ENCODE results near the gene ISM2. TPM values are rescaled to one million over a fixed set of nuclear protein-coding genes. Genes with fewer than 3 reads are reported as not detected.

Gene ISM2
- total and polyA plus RNA-seq, 9 of the 15 experiments (the other 6 are each of a cell fraction or from before 2014, with no cell fraction given), result 0.08 to 0.11 TPM; not detected in 7

GRCh38 chr14:77485901-77486678 is 12.5 kb downstream of the ISM2 start:
- POLR2A ChIA-PET, result no interaction called here
- Histone ChIP-seq H3K79me2 (ENCODE audit: control insufficient read depth, insufficient read depth, low read length) (no peaks in the 10 kb centered on the region), H3K4me2 (ENCODE audit: insufficient read depth, low read length) (no peak overlapping the region), H3K27me3 (ENCODE audit: control insufficient read depth in 2 of 2, insufficient read depth in 2 of 2, low read length in 2 of 2) (peaks cover 10 to 34% of the 10 kb centered on the region in 2 experiments; a peak in 4 of 5 replicates), H3K4me3 (no peak overlapping the region), H3K9ac (ENCODE audit: insufficient read depth in 1 of 2, low read depth in 2 of 2, low read length in 2 of 2) (no peak overlapping the region), H3K9me3 (replicated peaks; ENCODE audit: control insufficient read depth, insufficient read depth, low read depth, low read length) (no peaks in the 10 kb centered on the region), H3K9me1 (ENCODE audit: control insufficient read depth, insufficient read depth, low read length) (no peaks in the 10 kb centered on the region), H3K27ac (ENCODE audit: extremely low read depth, low read depth, low read length) (no peak overlapping the region), H4K20me1 (replicated peaks; ENCODE audit: control insufficient read depth, insufficient read depth, low read length) (no peaks in the 10 kb centered on the region), H3K4me1 (replicated peaks in 1 of 2; ENCODE audit: control insufficient read depth in 2 of 2, insufficient read depth in 2 of 2, low read length in 2 of 2) (no peaks in the 10 kb centered on the region; a peak in 1 of 5 replicates), H3K36me3 (ENCODE audit: control insufficient read depth, insufficient read depth, low read length) (no peaks in the 10 kb centered on the region), H2AFZ (ENCODE audit: low read depth, low read length) (no peak overlapping the region)
- in situ Hi-C loops (cut with MboI) (no loop called here), intact Hi-C loops (cut with micrococcal nuclease) (no loop called here)
- TF ChIP-seq ETV6 (IDR thresholded peaks at IDR 0.05; ENCODE audit: borderline replicate concordance in 1 of 2, low read depth in 2 of 2, low read length in 1 of 2) (no peak), ETV6 (CRISPR knock-in tag; IDR thresholded peaks at IDR 0.05; ENCODE audit: borderline replicate concordance) (no peak), SOX6 (IDR thresholded peaks at IDR 0.05) (no peak), ZNF280B (CRISPR knock-in tag; IDR thresholded peaks at IDR 0.05) (no peak), POLR3A (IDR thresholded peaks at IDR 0.05; ENCODE audit: borderline replicate concordance, extremely low read depth, insufficient read depth, insufficient read length) (no peak), ZFP36 (IDR thresholded peaks at IDR 0.05; ENCODE audit: low read depth, low read length, partially characterized antibody) (peak; percentile 67), RBM25 (IDR thresholded peaks at IDR 0.05; ENCODE audit: low read depth, low read length, severe bottlenecking) (peak; percentile 58)
- TF ChIP-seq, protein P1, sequence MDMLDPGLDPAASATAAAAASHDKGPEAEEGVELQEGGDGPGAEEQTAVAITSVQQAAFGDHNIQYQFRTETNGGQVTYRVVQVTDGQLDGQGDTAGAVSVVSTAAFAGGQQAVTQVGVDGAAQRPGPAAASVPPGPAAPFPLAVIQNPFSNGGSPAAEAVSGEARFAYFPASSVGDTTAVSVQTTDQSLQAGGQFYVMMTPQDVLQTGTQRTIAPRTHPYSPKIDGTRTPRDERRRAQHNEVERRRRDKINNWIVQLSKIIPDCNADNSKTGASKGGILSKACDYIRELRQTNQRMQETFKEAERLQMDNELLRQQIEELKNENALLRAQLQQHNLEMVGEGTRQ (CRISPR knock-in tag; IDR thresholded peaks at IDR 0.05), result no peak
- FAIRE-seq (no peak), DNase-seq (ENCODE audit: extremely low read depth in 1 of 4, low spot score in 3 of 4) (no peak), ATAC-seq (no peak; the same call in 2 of the 3 replicates)
- 5% methylated on average over 7 of the region's 7 CpGs for WGBS (ENCODE audit: insufficient coverage, low coverage, missing lambda C conversion rate)
- CTCF ChIA-PET (ENCODE audit: low intra/inter-chr PET ratio), result no interaction called here
- no TSS peak for BruUV-seq (replicated peaks)
